Heart right ventricle (tissue), 16 donors: Measurements from ENCODE around the gene SLC2A9. TPM values are rescaled to one million over a fixed set of nuclear protein-coding genes. Genes with fewer than 3 reads are reported as not detected.

Experiments
- ATAC-seq, 8 donors: fragments of 200-7000 bp; cut with Tn5 transposase; one replicate each; pipeline ENCODE4 v1.9.1; 2020; ENCODE audit warnings: mild to moderate bottlenecking in 8 of 8, moderate library complexity in 8 of 8, moderate number of reproducible peaks in 1 of 8
- DNase-seq, 2 donors: peaks; one replicate each; pipeline ENCODE4 v3.0.0-alpha.2; 2020
- H3K27ac ChIP-seq, 10 donors: fragments of 200-600 bp; sonication (generic) in 2 of 10; one replicate each; pipeline versions ENCODE4 v1.5.0 to v1.8.0; 2020 to 2022; ENCODE audit warnings: mild to moderate bottlenecking in 3 of 10
- H3K27me3 ChIP-seq, 7 donors: fragments of 200-600 bp; one replicate each; pipeline ENCODE4 v1.8.0; 2021 to 2022; ENCODE audit warnings: mild to moderate bottlenecking in 2 of 7
- H3K36me3 ChIP-seq, 9 donors: fragments of 200-600 bp; sonication (generic) in 1 of 9; one replicate each; pipeline versions ENCODE4 v1.5.0 to v1.8.0; 2020 to 2022; ENCODE audit warnings: mild to moderate bottlenecking in 2 of 9
- H3K4me1 ChIP-seq, 9 donors: fragments of 200-600 bp; sonication (generic) in 1 of 9; one replicate each; pipeline versions ENCODE4 v1.5.0 to v1.8.0; 2020 to 2022; ENCODE audit warnings: mild to moderate bottlenecking in 4 of 9
- H3K4me3 ChIP-seq, 10 donors: fragments of 200-600 bp; sonication (generic) in 2 of 10; one replicate each; pipeline versions ENCODE4 v1.5.0 to v1.8.0; 2020 to 2022; ENCODE audit warnings: mild to moderate bottlenecking in 7 of 10, moderate library complexity in 2 of 10
- H3K9me3 ChIP-seq, 11 donors: fragments of 200-600 bp in 10 of 11; sonication (generic) in 2 of 11; one replicate each; pipeline versions ENCODE4 v1.5.0 to v1.8.0; 2013 to 2022; ENCODE audit warnings: mild to moderate bottlenecking in 2 of 11, control low read depth in 1 of 11, moderate library complexity in 1 of 11
- CTCF ChIP-seq, 9 donors: fragments of 200-600 bp; sonication (generic) in 2 of 9; IDR thresholded peaks; one replicate each; pipeline versions ENCODE4 v1.5.0 to v1.8.0; 2021 to 2022; ENCODE audit warnings: antibody characterized with exemption in 9 of 9, mild to moderate bottlenecking in 5 of 9, moderate library complexity in 1 of 9
- WGBS, 2 donors: extraction: QIAGEN DNeasy Blood & Tissue Kit; methylation state at CpG; one replicate each; pipeline ENCODE4 v1.1.7; 2013; ENCODE audit warnings: inconsistent platforms in 1 of 2; 5-methylcytosine and 5-hydroxymethylcytosine counted together
- intact Hi-C, 10 donors: fragments of 100-400 bp; cut with DNase I; formaldehyde crosslinking; loops; one replicate each; pipeline versions ENCODE4 v1.11.1 to v1.14.2; 2022
- polyA plus RNA-seq, 2 donors: library from polyadenylated mRNA; stranded (reverse); fragments of 200-250 nt; gene quantifications; one replicate each; pipeline ENCODE4 v1.2.3, GENCODE V29; 2013
- total RNA-seq, 10 donors: library from RNA; stranded (reverse); fragmentation: NEBNext Ultra II Directional in 3 of 10; extraction: Animal tissue kit (Norgen Biotek cat#: 25700) in 3 of 10; gene quantifications; one replicate each; pipeline versions ENCODE4 v1.2.1 to v1.2.4, GENCODE V29; 2021 to 2023
- donor health status: Arrhythmogenic right ventricular cardiomyopathy.
- donor health status: ischemic (EF 13 %, LVEDD 7.1; RV severe dilation, severe dysfunction).
- donor health status: healthy with polysubstance abuse.
- donor health status: DM: no; HTN: yes; CAD: no.
- donor health status: DM: no; HTN: no; CAD: no.
- donor health status: ischemic (EF 25% LVEDD 6.9; RV normal size, moderate dysfunction).
- donor health status: ischemic (EF 25% LVEDD 5.7; RV mildly dilated, moderate dysfunction).
- donor health status: healthy.
- donor health status: DM: yes; HTN: yes; CAD: no.
- donor health status: Ischemic cardiomyopathy.
- donor health status: ischemic (EF 35%, LVEDD 5.7; RV mildly dilated, moderate dysfunction).
- donor health status: nonischemic (EF 11% LVEDD 7.7; RV severe dilation, severe dysfunction).
- donor health status: DM: yes; HTN: yes; CAD: no.
- donor health status: PGD.
- donor health status: ischemic (EF 29% LVEDD 5.4; RV normal size, mild dysfunction).
- donor health status: nonischemic (EF 23%, LVEDD 6.1; RV moderate dilation, normal function).

Gene SLC2A9
- total and polyA plus RNA-seq, 12 donors: 3.1 to 10.9 (median 5.5) TPM

- no peaks in the 10 kb centered on the region for H3K36me3 ChIP-seq
- peaks cover 8 to 67% (median 44%) of the 10 kb centered on the region in 7 donors for H3K27me3 ChIP-seq
- ATAC-seq (no peak), DNase-seq (no peak)
- H3K9me3 ChIP-seq: no peaks in the 10 kb centered on the region
- peak within 1 kb of the TSS in 4 of 10 donors; percentile 7 to 20 (median 10) for H3K4me3 ChIP-seq
- TF ChIP-seq CTCF (IDR thresholded peaks at IDR 0.05): no peak
- no peaks in the 10 kb centered on the region for H3K4me1 ChIP-seq
- H3K27ac ChIP-seq: no peak within 1 kb of the TSS
- 5 to 7% methylated on average over 71 to 78 of the region's 78 CpGs for WGBS, 2 donors
- intact Hi-C loops: no loop called here
These were observed 239.8 kb downstream of the SLC2A9 start, which contains the start of gene DRD5 for GRCh38 chr4:9781343-9782135. Gene DRD5, plus strand, starts transcription at chr4:9781634. Its CDS starts 396 bp downstream, at chr4:9782030.

Other genes with a start within 250 kb of the SLC2A9 start
- gene DRD5, start 239.9 kb downstream of the SLC2A9 start, total RNA-seq: not detected
- gene DRD5, start 239.9 kb downstream of the SLC2A9 start, polyA plus RNA-seq: under 1 TPM in 1 of 2 donors, not detected in 1; 0.07 TPM
- gene WDR1, start 95.3 kb upstream of the SLC2A9 start, total RNA-seq: 100 to 1,000 TPM; 155 to 302 (median 177) TPM
- 100 to 1,000 TPM in 1 of 2 donors, 10 to 100 TPM in 1; 51.9 to 266 TPM for gene WDR1, start 95.3 kb upstream of the SLC2A9 start, polyA plus RNA-seq